DMS79 treated with DMSO at 0.1 percent for 48 hours (cell line): ENCODE results near the gene TNS3.

Experiments
- DNase-seq: peaks from one replicate; lab custom pipeline; 2025; lab: John Stamatoyannopoulos, UW

TNS3 gene

DNA sequence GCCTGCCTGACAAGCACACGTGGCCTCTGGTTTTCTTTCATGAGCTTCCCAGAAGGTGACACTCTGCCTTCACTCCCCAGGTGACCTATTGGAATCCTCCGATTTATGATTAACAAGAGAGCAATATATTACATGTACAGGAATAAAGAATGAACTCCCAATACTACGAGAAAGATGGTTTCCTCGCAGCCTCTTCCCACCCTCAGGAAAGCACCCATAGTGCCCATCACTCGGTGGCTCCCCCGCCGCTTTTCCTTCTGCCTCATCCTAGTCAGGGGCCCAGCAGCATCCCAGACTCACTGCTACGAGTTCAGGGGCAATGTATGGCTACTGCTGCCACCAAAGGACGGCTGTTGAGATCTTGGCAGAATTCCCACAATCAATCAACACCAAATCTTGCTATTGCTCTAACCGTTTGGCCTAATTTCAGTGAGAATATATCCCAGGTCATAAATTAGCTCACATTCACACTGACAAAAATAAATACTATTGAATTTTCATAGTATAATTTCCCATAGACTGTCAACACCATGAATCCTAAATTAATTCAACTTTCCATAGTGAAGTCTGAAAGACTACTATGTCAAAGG is 196.3 kb downstream of the TNS3 start:
- no peak for DNase-seq

DNA sequence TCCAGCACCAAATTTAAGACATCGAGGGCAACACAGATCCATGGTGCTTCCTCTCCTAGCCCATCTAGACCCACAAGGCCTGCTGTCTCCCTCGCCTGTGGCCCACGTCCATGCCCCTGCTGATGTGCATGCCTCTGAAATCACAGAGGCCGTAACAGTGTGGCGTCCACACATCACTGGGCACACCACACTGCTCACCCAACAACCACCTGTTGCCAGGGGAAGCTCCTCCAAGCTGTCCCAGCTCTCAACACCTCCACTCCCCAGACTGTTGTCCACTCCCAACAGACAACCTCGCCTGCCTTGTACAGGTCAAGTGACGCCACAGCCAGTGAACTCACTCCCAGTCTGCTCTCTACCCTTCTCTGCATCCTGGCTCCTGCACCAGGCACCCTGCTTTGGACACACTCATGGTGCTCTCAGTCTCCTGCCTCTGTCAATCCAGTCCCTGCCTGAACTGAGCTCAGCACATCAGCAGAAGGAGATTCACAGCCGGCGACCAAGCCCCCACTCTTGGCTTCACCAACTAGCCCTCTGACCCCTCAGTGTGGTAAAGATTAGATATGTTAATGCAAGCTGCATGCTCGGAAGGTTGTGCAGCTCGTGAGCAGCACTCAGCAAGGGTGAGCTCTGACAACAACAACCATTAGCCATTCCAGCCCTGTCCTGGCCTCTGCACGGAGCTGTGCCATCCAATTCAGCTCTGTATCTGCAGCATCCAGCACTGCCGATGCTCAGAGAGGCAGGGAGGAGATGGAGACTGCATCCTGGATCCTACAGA is 197.0 kb downstream of the TNS3 start:
- DNase-seq = no peak

DNA sequence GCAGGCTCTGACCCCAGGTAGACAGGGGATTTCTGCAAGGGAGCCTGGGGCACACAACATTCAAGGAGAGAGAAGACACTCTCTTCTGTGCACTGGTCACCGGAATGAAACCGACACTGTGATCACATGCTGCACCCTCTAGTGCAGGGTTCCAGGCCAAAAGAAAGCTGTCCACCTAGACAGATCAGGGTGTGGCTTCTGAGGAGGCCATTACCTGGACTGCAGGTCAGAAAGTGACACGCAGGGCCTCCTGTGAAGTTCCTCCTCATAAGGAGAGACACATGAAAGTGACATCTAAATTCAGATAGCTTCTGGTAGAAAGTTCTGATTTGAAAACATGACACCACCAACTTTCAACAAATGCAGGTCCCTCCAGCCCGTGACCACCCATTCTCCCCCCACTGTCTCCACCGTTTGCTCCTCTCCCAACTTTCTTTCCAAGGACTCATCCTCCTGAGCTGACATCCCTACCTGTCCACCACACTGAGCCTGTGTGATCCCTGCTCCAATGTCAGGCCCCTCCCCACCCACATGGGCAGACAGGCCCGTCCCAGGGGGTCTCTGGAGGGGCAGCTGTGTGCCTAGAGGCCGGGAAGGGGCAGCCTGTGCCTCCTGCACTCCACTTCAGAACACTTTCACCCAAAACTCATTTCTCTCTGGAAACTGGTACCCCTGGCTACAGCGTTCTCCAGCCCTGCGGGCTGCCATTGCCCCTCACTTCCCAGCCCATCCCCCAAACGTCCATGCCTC is 198.0 kb downstream of the TNS3 start:
- DNase-seq = no peak

DNA sequence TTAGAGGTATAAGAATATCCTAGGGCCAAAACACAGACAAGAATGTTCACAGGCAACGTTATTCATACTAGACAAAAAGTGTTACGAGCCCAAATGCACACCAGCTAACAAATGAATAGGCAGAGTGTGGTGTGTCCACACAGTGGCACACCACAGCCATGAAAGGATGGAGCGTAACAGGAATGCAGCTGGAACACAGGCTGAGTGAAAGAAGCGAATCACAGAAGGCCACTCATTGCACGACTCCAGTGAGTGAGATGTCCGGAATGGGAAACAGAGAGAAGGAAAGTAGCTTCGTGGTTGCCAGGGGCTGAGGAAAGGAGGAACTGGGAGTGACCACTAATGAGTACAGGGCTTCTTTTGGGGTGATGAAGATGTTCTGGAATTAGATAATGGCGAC is 198.8 kb downstream of the TNS3 start:
- DNase-seq = no peak

DNA sequence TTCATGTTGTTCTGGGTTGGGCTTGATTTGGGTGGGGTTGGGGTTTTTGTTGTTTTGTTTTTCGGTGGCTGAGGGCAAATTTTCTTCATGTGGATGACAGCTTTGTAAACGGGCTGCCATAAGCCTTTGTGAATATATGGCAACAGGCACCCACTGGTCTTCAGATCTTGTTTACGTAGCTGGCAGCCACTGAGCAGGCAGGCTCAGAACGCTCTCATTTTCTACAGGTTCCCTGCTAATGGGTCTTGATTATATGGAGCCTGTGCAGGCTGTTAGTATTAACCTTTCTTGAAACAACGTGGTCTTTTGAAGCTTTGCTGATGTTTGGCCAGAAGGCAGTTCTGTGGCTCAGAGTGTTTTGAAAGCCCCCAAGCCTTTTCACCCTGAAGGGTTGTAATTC is 199.7 kb downstream of the TNS3 start:
- DNase-seq = no peak

DNA sequence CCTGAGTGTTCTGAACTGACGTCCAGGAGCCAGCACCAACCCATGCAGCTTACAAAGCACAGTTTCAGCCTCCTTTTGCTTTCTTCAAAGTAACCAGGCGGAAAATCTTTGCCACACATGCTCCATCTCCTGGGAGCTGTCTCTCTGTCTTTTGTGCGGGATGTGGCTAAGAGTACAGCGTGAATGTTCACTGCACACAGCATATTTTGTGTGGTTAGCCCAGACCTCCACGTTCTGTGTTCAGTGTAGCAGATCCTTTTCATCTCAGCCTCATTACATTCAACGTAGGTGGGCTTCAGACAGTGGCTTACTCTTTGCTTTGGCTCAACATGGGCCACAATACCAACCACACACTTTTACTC is 200.8 kb downstream of the TNS3 start:
- DNase-seq = no peak

DNA sequence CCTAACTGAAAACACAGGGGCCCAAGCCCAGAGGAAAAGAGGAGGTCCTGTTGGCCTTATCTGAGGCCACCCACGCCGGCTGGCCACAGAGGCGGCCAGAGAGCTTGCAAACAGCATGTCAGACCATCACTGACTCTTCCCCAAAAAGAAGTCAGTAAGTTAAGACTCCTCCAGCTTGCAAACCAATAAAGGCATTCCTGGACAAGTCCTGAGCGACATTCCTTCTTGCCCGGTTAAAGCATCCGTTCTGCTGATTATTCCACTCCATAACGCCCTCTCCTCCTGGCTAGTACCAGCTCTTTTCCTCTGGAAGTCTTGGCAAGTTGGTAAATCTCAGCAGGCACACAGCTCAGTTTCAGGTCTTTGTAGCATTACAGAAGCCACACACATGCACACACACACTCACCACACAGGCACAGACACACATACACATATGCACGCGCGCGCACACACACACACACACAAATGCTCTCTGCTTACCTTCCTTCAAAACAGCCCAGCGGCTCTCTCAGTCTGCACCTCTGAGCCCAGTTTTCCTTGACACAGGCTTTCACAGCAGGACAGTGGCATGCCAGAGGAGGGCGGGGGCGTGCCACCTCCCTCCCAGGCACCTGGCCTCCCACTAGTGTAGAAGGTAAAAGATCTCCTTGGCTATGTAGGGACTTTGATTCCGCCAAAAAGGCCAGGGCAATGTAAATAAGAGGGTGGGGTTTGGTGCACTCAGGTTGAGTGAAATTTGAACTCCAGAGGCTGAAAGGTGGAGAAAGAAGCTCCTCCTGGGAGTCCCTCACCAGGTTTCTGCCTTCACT is 201.4 kb downstream of the TNS3 start:
- no peak for DNase-seq

DNA sequence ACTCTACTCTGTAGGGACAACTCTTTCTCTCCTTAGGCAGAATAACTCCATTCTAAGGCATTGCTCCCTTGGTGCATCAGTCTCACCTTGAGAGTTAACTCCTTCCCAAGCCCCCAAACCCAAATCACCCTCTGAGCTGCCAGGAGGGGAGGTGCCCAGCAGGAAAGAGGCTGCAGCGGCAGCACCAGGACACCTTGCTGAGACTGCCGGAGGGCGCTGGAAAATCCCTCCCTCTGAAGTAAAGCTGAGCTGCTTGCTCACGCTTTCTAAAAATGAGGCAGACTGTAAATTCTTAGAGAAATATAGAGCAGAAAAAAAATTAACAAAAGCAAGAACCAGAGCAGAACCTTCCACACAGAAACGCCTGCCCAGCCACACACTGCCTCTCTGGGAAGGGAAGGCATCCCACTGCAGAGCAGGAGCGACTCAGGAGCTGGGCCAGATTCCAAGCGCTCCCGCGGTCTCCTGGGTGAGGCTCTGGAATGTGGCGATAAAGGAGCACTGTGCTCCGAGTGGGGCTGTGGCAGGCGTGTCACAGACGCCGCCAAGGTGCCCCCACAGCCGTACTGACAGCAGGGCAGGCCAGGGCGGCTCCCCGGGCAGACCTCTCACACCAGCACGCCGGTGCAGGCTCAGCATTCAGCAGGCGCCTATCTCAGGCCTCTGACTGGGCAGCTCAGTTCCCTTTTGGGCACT is 202.1 kb downstream of the TNS3 start:
- DNase-seq = no peak

DNA sequence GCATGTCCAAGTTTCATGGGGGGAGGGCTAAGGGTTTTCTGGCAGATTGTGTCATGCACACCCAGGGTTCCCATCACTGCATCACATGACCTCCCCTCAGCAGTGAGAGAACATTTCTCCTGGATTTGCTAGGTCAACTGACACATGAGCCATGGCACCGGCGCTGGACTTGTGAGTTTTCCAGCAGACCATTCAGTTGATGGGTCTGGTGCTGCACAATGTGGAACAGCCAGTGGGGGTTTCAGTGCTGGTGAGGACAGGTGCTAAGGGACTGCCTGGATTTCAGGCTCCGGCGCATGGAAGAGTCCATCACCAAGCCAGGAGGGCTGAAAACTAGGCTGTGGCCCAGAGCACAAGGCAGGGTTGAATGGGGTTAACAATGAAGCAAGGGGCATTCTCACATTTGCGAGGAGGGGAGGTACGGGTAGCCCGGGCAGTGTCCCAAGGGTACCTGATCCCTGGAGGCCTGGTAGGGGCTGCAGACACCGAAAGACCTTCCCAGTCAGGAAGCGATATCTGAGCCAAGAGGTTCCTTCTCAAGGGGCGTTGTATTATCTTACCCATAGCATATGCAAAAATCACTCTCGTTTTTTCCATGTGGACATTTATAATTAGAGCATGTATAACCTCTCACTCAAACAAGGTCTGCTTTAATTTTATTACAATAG is 203.0 kb downstream of the TNS3 start:
- no peak for DNase-seq

DNA sequence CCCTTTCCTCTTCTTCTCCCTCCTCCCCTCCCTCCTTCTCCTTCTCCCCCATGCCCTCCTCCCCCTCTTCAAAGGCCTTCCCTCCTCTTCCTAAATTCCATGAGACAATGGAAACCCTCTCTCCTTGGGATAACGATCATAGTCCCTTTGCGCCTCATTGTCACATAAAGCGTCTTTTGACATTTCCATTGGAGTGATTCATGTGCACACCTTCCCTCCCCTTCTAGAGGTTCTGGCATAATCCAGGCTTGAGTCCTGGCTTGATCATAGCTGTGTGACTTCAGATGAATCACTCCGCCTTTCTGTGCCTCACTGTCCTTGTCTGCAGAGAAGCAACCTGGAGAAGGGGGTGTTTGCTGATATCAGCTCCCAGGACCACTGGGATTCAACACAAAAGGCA is 204.2 kb downstream of the TNS3 start:
- DNase-seq = no peak

DNA sequence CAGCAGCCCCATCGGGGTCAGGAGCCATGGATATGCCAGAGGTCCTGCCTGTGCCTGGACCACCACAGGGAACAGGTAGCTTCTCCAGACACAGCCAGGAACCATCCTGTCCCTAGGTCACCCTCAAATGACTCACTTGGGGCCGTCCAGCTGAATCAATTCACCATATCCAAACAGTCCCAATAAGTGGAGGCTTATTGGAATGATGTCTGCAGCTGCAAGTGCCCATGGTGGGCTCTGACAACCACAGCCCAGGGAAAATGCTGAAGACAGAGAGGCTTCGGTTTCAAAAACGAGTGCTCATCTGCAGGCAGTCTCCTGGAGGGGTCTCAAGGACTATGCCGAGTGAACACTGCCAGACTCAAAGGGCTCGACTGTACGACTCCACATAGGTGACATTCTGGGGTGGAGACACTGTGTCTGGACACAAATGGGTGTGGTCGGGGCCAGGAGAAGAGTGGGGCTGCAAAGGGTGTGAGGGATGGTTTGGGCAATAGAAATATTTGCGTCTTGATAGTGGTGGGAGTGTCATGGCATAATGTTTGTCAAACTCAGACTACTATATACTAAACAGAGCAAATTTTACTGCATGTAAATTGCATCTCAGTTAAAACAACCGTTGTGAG is 204.8 kb downstream of the TNS3 start:
- DNase-seq = no peak

DNA sequence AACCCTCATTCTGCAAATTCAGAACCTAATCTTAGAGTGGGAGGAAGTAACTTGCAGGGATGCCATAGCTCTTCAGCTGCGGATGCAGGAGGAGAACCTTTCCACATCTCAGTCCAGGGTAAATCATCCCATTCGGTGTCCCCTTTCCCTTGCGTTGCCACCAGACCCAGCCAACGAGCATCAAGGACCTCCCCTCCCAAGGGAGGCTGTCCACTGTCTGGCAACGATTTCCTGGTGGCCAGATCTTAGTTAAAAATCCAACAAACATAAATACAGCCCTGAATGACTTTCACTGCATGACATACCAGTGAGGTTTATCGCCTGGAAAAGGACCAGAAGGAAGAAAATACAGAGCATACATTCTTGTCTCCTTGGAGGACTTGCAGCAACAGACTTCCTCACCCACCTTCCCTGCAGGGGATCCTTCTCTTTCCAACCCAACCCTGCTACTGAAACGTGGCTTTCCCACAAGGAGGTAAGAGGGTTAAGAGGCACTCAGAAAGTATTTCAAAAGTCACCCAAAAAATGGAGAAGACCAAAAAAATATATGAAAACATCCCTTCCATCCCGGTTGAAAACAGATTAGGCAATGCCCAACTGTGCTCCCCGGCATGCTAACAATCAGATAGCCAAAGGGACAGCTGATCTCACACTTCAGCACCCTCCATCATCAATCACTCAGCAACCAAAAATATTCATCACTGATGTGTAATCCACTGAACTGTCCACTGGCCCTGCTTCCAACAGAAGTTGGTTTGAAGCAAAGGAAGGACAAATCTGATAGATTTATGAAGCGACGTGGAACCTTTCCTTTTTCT is 206.6 kb downstream of the TNS3 start:
- DNase-seq = no peak

DNA sequence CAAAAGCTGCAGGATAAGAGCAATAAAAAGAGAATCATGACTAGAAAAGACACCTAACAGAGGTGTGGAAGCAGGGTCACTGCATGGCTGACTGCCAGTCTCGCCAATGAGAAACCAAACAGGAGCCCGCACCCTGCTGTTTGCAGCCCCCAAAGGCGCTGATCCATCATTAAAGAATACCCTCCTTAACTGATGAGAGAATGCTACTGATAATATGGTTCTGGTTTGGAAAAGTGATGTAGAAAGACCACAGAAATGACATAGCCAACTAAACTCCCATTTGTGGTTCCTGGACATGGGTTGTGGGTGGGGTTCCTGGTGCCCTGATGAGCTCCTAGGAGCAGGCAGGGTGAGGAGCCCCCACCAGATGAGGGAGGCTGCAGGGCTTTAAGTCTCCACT is 207.4 kb downstream of the TNS3 start:
- DNase-seq = no peak

DNA sequence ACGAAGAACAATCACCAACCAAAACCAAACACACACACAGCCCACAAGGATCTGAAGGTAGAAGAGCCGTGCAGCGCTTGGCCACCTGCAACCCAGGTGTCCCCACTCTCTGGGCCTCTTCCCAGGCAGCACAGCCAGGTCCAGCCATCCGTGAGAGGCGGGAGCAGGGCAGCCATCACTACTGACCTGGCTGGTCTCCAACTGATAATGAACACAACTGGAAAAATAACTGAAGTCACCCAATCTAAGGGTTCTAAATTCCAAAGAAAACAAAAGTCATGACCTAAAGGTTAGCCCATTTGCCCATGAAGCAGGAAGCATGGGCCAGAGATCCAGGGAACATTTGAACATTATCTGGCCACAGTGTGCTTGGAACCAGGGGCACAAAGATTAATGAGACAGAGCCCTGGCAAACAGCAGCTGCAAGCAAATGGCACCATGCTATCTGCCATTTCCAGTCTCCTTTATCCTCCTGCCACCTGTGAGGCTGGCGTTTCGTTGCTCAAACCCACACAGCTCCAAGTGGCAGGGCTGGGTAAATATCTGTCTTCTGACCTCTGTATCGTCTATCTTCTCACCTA is 207.9 kb downstream of the TNS3 start:
- no peak for DNase-seq

DNA sequence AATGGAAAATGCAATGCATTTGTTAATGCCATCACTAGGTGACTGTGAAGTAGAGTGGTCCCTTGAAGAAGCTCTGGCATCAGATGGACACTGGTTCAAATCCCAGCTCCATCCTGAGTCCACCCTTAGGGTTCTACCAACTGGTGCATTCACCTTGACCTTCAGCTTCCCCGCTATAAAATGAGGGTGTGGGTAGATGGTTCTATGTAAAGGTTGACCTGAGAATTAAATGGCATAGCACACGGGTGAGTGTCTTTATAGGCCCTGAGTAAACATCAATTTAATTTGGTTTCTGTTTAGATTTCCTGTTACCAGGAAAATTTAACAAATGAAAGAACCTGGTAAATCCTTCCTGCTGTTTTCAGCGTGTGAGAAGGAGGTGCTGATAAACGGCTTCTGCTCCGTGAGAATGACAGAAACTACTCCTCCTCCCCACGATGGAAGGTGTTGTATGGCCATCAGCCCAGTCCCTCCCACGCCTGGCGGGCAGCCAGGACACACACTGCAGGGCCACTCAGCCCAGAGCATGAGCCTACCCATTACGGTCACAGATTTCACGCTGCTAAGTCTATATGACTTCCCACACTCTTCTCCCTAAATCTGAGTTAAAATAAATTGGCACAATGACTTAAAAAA is 210.1 kb downstream of the TNS3 start:
- no peak for DNase-seq

DNA sequence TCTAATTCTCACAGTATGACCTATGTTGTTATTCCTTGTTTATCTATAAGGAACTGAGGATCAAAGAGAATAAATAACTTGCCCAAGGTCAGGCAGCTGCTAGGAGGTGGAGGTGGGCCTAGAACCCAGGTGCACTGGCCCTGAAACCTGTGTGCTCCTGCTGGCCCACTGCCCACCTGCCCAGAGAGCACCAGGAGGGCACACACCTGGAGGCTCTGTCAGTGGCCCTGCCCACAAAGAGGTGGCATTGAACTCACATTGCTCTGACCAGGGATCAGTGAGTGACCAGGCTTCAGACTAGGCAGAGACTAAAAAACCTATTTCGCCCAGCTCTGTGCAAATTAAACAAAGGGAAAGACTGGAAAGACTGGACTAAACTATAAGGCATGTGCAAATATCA is 210.6 kb downstream of the TNS3 start:
- DNase-seq = no peak

DNA sequence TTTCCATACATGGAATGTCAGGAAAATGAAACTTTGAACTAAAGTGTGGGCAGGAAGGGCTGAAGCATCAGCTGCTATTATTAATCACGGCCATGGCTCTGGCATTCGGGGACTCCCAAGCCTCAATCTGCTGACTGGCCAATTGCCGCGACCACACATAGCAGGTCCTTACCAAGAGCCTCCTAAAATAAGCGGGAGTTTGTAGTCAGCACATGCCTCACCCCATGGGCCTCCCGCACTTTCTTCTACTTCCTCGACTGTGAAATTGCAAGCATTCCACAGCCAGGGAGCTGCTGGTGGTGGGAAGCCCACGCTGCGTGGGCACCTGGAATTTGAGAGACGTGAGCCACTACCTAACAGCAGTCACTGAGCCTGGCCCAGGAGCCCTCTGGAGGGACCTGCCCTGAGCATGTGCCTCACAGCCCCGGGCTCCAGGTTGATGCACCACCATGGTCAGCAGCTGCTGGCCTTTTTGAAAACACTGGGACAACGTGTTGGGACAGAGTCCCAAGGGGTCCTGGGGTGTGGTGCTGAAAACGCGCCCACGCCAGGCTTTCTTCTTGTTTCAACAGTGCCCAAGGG is 211.4 kb downstream of the TNS3 start:
- DNase-seq = no peak

DNA sequence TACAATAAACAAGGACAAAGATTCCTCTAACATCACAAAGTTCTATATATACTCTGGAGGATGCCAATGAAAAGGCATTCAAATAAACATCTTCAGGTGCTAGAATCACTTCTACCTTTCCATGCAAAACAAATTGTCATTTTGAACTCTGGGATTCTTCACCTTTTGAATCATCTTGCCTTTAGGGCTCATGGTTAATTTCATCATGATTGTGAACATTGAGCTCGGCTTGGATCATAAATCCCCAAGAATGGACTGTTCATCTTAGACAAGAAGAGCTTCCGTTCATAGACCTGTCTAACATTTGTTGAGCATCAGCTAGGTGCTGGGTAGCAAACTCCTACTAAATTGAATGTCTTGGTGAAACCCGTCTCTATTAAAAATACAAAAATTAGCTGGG is 212.2 kb downstream of the TNS3 start:
- no peak for DNase-seq
